Purkinje cell (primary cell): ENCODE data around the gene ELOVL2. TPM values are rescaled to one million over a fixed set of nuclear protein-coding genes. Genes with fewer than 3 reads are reported as not detected.

ENCODE experiments used
- polyA plus RNA-seq: library from polyadenylated mRNA; unstranded; fragments of >200 nt; fragmentation: Nextera tagmentation; gene quantifications from 2 replicates; pipeline ENCODE4 v1.2.1, GENCODE V29; 2014

Gene ELOVL2, protein sequence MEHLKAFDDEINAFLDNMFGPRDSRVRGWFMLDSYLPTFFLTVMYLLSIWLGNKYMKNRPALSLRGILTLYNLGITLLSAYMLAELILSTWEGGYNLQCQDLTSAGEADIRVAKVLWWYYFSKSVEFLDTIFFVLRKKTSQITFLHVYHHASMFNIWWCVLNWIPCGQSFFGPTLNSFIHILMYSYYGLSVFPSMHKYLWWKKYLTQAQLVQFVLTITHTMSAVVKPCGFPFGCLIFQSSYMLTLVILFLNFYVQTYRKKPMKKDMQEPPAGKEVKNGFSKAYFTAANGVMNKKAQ
- 7.6 and 9.4 TPM in 2 replicates for polyA plus RNA-seq

DNA sequence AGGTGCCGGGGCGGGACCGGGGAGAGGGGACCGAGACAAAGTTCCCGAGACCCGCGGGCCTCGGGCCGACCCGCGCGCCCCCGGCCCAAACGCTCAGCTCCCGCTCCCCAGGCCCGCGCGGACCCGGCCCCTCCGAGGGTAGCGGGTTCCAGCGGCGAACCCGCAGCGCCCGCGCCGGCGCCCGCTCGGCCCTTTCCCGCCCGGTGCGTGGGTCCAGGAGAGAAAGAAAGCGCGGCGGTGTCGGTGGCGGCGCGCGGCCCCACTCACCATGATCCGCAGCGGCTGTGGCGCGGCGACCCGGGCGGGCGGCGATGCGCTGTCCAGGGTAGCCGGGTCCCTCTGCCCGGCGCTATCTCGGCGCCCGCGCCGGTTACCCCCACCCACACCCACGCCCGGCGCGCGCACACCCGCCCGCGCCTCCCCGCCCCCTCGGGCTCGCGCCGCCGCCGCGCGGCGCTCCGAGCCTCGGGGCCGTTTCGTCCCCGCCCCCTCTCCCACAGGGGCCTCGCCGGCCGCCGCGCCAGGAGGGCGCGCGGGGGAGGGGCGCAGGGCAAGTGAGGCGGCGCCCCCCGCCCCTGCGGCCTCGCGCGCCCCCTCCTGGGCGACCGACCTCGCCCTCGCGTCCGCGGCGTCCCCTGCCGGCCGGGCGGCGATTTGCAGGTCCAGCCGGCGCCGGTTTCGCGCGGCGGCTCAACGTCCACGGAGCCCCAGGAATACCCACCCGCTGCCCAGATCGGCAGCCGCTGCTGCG, at the start of gene ELOVL2:
ELOVL2 (minus strand) TSS at position 345 of the 751 bp plus-strand sequence; CDS start at position 270, 75 bp downstream.

Other genes with a start within 250 kb of the ELOVL2 start
- gene MAK, start 205.8 kb downstream of the ELOVL2 start, polyA plus RNA-seq = 0.32 TPM in 1 of 2 replicates, not detected in the other
- not detected in 2 replicates for gene GCM2, start 162.3 kb downstream of the ELOVL2 start, polyA plus RNA-seq
- 0.15 and 4.0 TPM in 2 replicates for gene SYCP2L, start 157.3 kb downstream of the ELOVL2 start, polyA plus RNA-seq
- 81.3 and 93.9 TPM in 2 replicates for gene SMIM13, start 49.5 kb upstream of the ELOVL2 start, polyA plus RNA-seq
- 0.39 TPM in 1 of 2 replicates, not detected in the other for gene ERVFRD-1, start 67.4 kb upstream of the ELOVL2 start, polyA plus RNA-seq
- 0.70 and 0.97 TPM in 2 replicates for gene NEDD9, start 188.4 kb upstream of the ELOVL2 start, polyA plus RNA-seq